ENCODE measurements around the gene TUBGCP6.

GRCh38 chr22:50228366-50228765 lies 16.5 kb downstream of the TUBGCP6 start:
- TF ChIP-seq POLR2A (IDR thresholded peaks at IDR 0.05; ENCODE audit: low read depth, low read length): no peak
- no peak for TF ChIP-seq POLR2AphosphoS5 (IDR thresholded peaks at IDR 0.05; ENCODE audit: low read depth, low read length)

Data from GM12892 (cell line).